ENCODE data around the gene SORT1. TPM values are rescaled to one million over a fixed set of nuclear protein-coding genes. Genes with fewer than 3 reads are reported as not detected.

Gene SORT1
- total RNA-seq, 2 donors from 2014 or later = 44.9 to 46.2 TPM

GRCh38 chr1:109356915-109357314 is 40.8 kb downstream of the SORT1 start:
- Histone ChIP-seq H3K27me3 (ENCODE audit: control insufficient read depth, insufficient read depth, low read length, poor library complexity, severe bottlenecking) (no peaks in the 10 kb centered on the region), H3K4me3 (ENCODE audit: low read length) (no peak overlapping the region), H3K36me3 (ENCODE audit: control insufficient read depth, insufficient read depth, low read length) (peaks cover 8% of the 10 kb centered on the region), H3K4me1 (ENCODE audit: control insufficient read depth, insufficient read depth, low read length) (no peaks in the 10 kb centered on the region), H3K9ac (ENCODE audit: extremely low read depth, low read length, poor library complexity, severe bottlenecking) (no peak overlapping the region), H3K27ac (ENCODE audit: low read depth, low read length) (no peak overlapping the region), H3K9me3 (ENCODE audit: control insufficient read depth, low read length) (no peaks in the 10 kb centered on the region)
- Mint-ChIP-seq H3K4me3 (no peak overlapping the region), H3K9me3 (no peaks in the 10 kb centered on the region), H3K4me1 (peaks cover 1% of the 10 kb centered on the region), H3K36me3 (ENCODE audit: low read depth) (peaks cover 6% of the 10 kb centered on the region), H3K27me3 (ENCODE audit: insufficient read depth) (no peaks in the 10 kb centered on the region), H3K27ac (no peak overlapping the region)
- 95 to 100% methylated on average over 1 of the region's 1 CpG for WGBS, 2 experiments (ENCODE audit: insufficient coverage in 1 of 2, insufficient read length in 1 of 2)
- DNase-seq = no peak
- TF ChIP-seq CTCF (conservative IDR thresholded peaks at IDR 0.05) = no peak

DNA sequence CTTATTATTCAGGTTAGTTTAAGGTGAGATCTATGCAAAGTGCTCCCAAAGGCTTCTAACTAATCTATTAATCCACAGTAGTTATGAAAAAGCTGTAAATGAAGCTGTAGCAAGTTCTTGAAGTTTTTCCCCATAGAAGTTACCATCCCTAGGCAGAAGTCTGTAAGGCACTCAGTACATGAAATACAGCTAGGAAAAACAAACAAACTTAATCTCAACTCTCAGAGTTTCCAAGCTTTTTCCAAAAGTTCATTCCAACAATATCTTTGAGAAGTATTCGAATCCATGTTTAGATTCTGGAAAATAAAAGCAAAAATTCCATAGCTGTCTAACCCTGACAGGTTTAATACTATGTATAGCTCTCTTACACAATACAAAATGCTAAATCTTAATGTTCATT is 41.2 kb downstream of the SORT1 start:
- Mint-ChIP-seq H3K36me3 (ENCODE audit: low read depth) (peaks cover 6% of the 10 kb centered on the region), H3K4me1 (peaks cover 1% of the 10 kb centered on the region), H3K9me3 (no peaks in the 10 kb centered on the region), H3K27ac (no peak overlapping the region), H3K4me3 (no peak overlapping the region), H3K27me3 (ENCODE audit: insufficient read depth) (no peaks in the 10 kb centered on the region)
- TF ChIP-seq CTCF (conservative IDR thresholded peaks at IDR 0.05) = no peak
- WGBS, 2 experiments (ENCODE audit: insufficient coverage in 1 of 2, insufficient read length in 1 of 2) = 95 to 100% methylated on average over 1 of the region's 1 CpG
- DNase-seq = no peak
- H3K9ac ChIP-seq (ENCODE audit: extremely low read depth, low read length, poor library complexity, severe bottlenecking) = no peak overlapping the region
- no peaks in the 10 kb centered on the region for H3K9me3 ChIP-seq (ENCODE audit: control insufficient read depth, low read length)
- no peak overlapping the region for H3K27ac ChIP-seq (ENCODE audit: low read depth, low read length)
- H3K36me3 ChIP-seq (ENCODE audit: control insufficient read depth, insufficient read depth, low read length) = peaks cover 9% of the 10 kb centered on the region
- no peaks in the 10 kb centered on the region for H3K27me3 ChIP-seq (ENCODE audit: control insufficient read depth, insufficient read depth, low read length, poor library complexity, severe bottlenecking)
- no peak overlapping the region for H3K4me3 ChIP-seq (ENCODE audit: low read length)
- H3K4me1 ChIP-seq (ENCODE audit: control insufficient read depth, insufficient read depth, low read length) = no peaks in the 10 kb centered on the region

DNA sequence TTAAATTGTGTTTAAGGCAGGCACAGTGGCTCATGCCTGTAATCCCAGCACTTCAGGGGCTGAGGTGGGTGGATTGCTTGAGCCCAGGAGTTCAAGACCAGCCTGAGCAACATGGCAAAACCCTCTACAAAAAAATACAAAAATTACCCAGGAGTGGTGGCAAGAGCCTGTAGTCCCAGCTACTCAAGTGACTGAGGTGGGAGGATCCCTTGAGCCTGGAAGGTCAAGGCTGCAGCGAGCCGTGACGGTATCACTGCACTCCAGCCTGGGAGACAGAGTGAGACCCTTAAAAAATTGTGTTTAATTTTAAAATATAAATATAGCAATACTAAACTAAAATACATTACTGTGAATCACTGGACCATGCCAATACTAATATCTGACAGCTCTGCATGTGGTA is 42.8 kb downstream of the SORT1 start:
- Mint-ChIP-seq H3K36me3 (ENCODE audit: low read depth) (peaks cover 8% of the 10 kb centered on the region), H3K27me3 (ENCODE audit: insufficient read depth) (no peaks in the 10 kb centered on the region), H3K4me1 (peaks cover 1% of the 10 kb centered on the region), H3K9me3 (no peaks in the 10 kb centered on the region), H3K4me3 (no peak overlapping the region), H3K27ac (no peak overlapping the region)
- Histone ChIP-seq H3K4me3 (ENCODE audit: low read length) (no peak overlapping the region), H3K9me3 (ENCODE audit: control insufficient read depth, low read length) (no peaks in the 10 kb centered on the region), H3K36me3 (ENCODE audit: control insufficient read depth, insufficient read depth, low read length) (peaks cover 16% of the 10 kb centered on the region), H3K27me3 (ENCODE audit: control insufficient read depth, insufficient read depth, low read length, poor library complexity, severe bottlenecking) (no peaks in the 10 kb centered on the region), H3K4me1 (ENCODE audit: control insufficient read depth, insufficient read depth, low read length) (no peaks in the 10 kb centered on the region), H3K27ac (ENCODE audit: low read depth, low read length) (no peak overlapping the region), H3K9ac (ENCODE audit: extremely low read depth, low read length, poor library complexity, severe bottlenecking) (no peak overlapping the region)
- TF ChIP-seq CTCF (conservative IDR thresholded peaks at IDR 0.05) = no peak
- WGBS, 2 experiments (ENCODE audit: insufficient coverage in 1 of 2, insufficient read length in 1 of 2) = 98% methylated on average over 3 of the region's 3 CpGs; no CpG with 5 or more reads in 1 of the 2 experiments
- DNase-seq = no peak

Measured in endodermal cell (in vitro differentiated cells).